Mesothelial cell of epicardium (in vitro differentiated cells): ENCODE data around the gene KIAA1328. TPM values are rescaled to one million over a fixed set of nuclear protein-coding genes. Genes with fewer than 3 reads are reported as not detected.

Experiments
- DNase-seq, 2 experiments: peaks; one replicate each; pipeline ENCODE4 v3.0.0; 2021; ENCODE audit warnings: low spot score in 2 of 2; ENCODE audit not compliant: unreplicated experiment in 2 of 2
- H3K27ac Mint-ChIP-seq: 2 replicates; pipeline ENCODE4 v1.8.0; 2021; ENCODE audit warnings: mixed read lengths
- H3K27me3 Mint-ChIP-seq: 2 replicates; pipeline ENCODE4 v1.8.0; 2021; ENCODE audit warnings: low read depth, mixed read lengths
- H3K36me3 Mint-ChIP-seq: 2 replicates; pipeline ENCODE4 v1.8.0; 2021; ENCODE audit warnings: mixed read lengths
- H3K4me1 Mint-ChIP-seq: 2 replicates; pipeline ENCODE4 v1.8.0; 2021; ENCODE audit warnings: mixed read lengths
- H3K4me3 Mint-ChIP-seq: 2 replicates; pipeline ENCODE4 v1.8.0; 2021; ENCODE audit warnings: mild to moderate bottlenecking, moderate library complexity, mixed read lengths
- H3K9me3 Mint-ChIP-seq: 2 replicates; pipeline ENCODE4 v1.8.0; 2021; ENCODE audit warnings: mixed read lengths
- CTCF ChIP-seq: fragments of 200-600 bp; sonication (generic); IDR thresholded peaks from one replicate; pipeline ENCODE4 v1.5.0; 2021; ENCODE audit warnings: antibody characterized with exemption; ENCODE audit not compliant: unreplicated experiment
- total RNA-seq: library from RNA; stranded (reverse); gene quantifications from 3 replicates; pipeline ENCODE4 v1.2.1, GENCODE V29; 2021

KIAA1328 gene
- total RNA-seq, 1 donor from 2014 or later: 20.8 TPM

- H3K27me3 Mint-ChIP-seq: peaks cover 58% of the 10 kb centered on the region
- TF ChIP-seq CTCF: no peak
- no peak for DNase-seq
- no peak overlapping the region for H3K27ac Mint-ChIP-seq
- H3K36me3 Mint-ChIP-seq: no peaks in the 10 kb centered on the region
- peaks cover 7% of the 10 kb centered on the region for H3K4me1 Mint-ChIP-seq
- peak overlapping the region; percentile 55 for H3K4me3 Mint-ChIP-seq
- no peaks in the 10 kb centered on the region for H3K9me3 Mint-ChIP-seq
Measured at GRCh38 chr18:37252342-37252741, 423.4 kb downstream of the KIAA1328 start.

- Mint-ChIP-seq H3K27ac (no peak overlapping the region), H3K36me3 (no peaks in the 10 kb centered on the region), H3K27me3 (peaks cover 64% of the 10 kb centered on the region), H3K9me3 (no peaks in the 10 kb centered on the region), H3K4me1 (peaks cover 7% of the 10 kb centered on the region), H3K4me3 (peak overlapping the region; percentile 55)
- no peak for DNase-seq
- no peak for TF ChIP-seq CTCF
Measured at GRCh38 chr18:37252854-37253393, 424.0 kb downstream of the KIAA1328 start.

GRCh38 chr18:37253394-37254235 is 424.7 kb downstream of the KIAA1328 start:
- no peak for TF ChIP-seq CTCF
- H3K4me3 Mint-ChIP-seq: peak overlapping the region; percentile 64
- H3K36me3 Mint-ChIP-seq: no peaks in the 10 kb centered on the region
- no peak overlapping the region for H3K27ac Mint-ChIP-seq
- peaks cover 71% of the 10 kb centered on the region for H3K27me3 Mint-ChIP-seq
- peak; percentile 39 to 63 for DNase-seq
- peaks cover 6% of the 10 kb centered on the region for H3K4me1 Mint-ChIP-seq
- H3K9me3 Mint-ChIP-seq: no peaks in the 10 kb centered on the region

GRCh38 chr18:37254236-37254754 is 425.4 kb downstream of the KIAA1328 start:
- Mint-ChIP-seq H3K27me3 (peaks cover 73% of the 10 kb centered on the region), H3K4me3 (peak overlapping the region; percentile 74), H3K36me3 (no peaks in the 10 kb centered on the region), H3K4me1 (peaks cover 5% of the 10 kb centered on the region), H3K9me3 (no peaks in the 10 kb centered on the region), H3K27ac (no peak overlapping the region)
- no peak for DNase-seq
- no peak for TF ChIP-seq CTCF

- no peak for TF ChIP-seq CTCF
- H3K4me1 Mint-ChIP-seq: peaks cover 5% of the 10 kb centered on the region
- H3K36me3 Mint-ChIP-seq: no peaks in the 10 kb centered on the region
- H3K27ac Mint-ChIP-seq: no peak overlapping the region
- H3K9me3 Mint-ChIP-seq: no peaks in the 10 kb centered on the region
- DNase-seq: no peak
- peak overlapping the region; percentile 74 for H3K4me3 Mint-ChIP-seq
- peaks cover 77% of the 10 kb centered on the region for H3K27me3 Mint-ChIP-seq
Measured at GRCh38 chr18:37254973-37255372, 426.0 kb downstream of the KIAA1328 start.
